OCI-LY1 (cell line): ENCODE measurements around the gene CHADL.

Experiments used
- H2AFZ ChIP-seq: fragments of 200-600 bp; sonication (generic), shearing (Covaris generic); 2 replicates; pipeline ENCODE4 v1.6.0; 2014; ENCODE audit warnings: antibody characterized with exemption, mild to moderate bottlenecking, low read length
- H3F3A ChIP-seq: fragments of 200-600 bp; sonication (generic), shearing (Covaris generic); 2 replicates; pipeline ENCODE4 v1.6.0; 2014; ENCODE audit warnings: mild to moderate bottlenecking, antibody characterized with exemption, low read length, moderate library complexity; ENCODE audit not compliant: insufficient read depth
- H3K27ac ChIP-seq: fragments of 200-600 bp; sonication (generic); 2 replicates; pipeline ENCODE4 v1.5.1; 2014; ENCODE audit warnings: low read length, mixed run types, mild to moderate bottlenecking, low read depth; ENCODE audit not compliant: poor library complexity, severe bottlenecking
- H3K27me3 ChIP-seq: fragments of 200-600 bp; sonication (generic); 2 replicates; pipeline ENCODE4 v1.6.0; 2014; ENCODE audit warnings: antibody characterized with exemption, mild to moderate bottlenecking, low read length, moderate library complexity; ENCODE audit not compliant: insufficient read depth
- H3K36me3 ChIP-seq: fragments of 200-600 bp; sonication (generic); 2 replicates; pipeline ENCODE4 v1.6.1; 2014; ENCODE audit warnings: mild to moderate bottlenecking, antibody characterized with exemption, low read length, moderate library complexity, mixed read lengths; ENCODE audit not compliant: insufficient read depth
- H3K4me1 ChIP-seq: fragments of 200-600 bp; sonication (generic); 2 replicates; pipeline ENCODE4 v1.5.1; 2014; ENCODE audit warnings: mild to moderate bottlenecking, low read length, moderate library complexity; ENCODE audit not compliant: insufficient read depth, severe bottlenecking
- H3K4me2 ChIP-seq: fragments of 200-600 bp; sonication (generic), shearing (Covaris generic); 2 replicates; pipeline ENCODE4 v1.6.1; 2014; ENCODE audit warnings: low read length
- H3K4me3 ChIP-seq: fragments of 200-600 bp; sonication (generic); 2 replicates; pipeline ENCODE4 v1.5.1; 2014; ENCODE audit warnings: low read length, low read depth, mild to moderate bottlenecking, mixed read lengths; ENCODE audit not compliant: poor library complexity, severe bottlenecking
- H3K79me2 ChIP-seq: fragments of 200-600 bp; shearing (Covaris generic); 2 replicates; pipeline ENCODE4 v1.6.1; 2016; ENCODE audit warnings: mixed run types, low read length, mixed read lengths; ENCODE audit not compliant: insufficient read depth
- H3K9ac ChIP-seq: fragments of 200-600 bp; sonication (generic), shearing (Covaris generic); 2 replicates; pipeline ENCODE4 v1.6.1; 2014; ENCODE audit warnings: mild to moderate bottlenecking, low read length, mixed read lengths
- H3K9me2 ChIP-seq: fragments of 200-600 bp; sonication (generic), shearing (Covaris generic); 2 replicates; pipeline ENCODE4 v1.6.1; 2014; ENCODE audit warnings: low read depth, mild to moderate bottlenecking, low read length, mixed read lengths
- H3K9me3 ChIP-seq: fragments of 200-600 bp; shearing (Covaris generic); 2 replicates; pipeline ENCODE4 v1.6.1; 2014; ENCODE audit warnings: low read length, mixed read lengths
- H4K20me1 ChIP-seq: fragments of 200-600 bp; sonication (generic), shearing (Covaris generic); 2 replicates; pipeline ENCODE4 v1.6.0; 2016; ENCODE audit warnings: mild to moderate bottlenecking, low read length; ENCODE audit not compliant: insufficient read depth
- EZH2 ChIP-seq: fragments of 200-600 bp; sonication (generic), shearing (Covaris generic); IDR thresholded peaks from 2 replicates; pipeline ENCODE4 v1.8.0; 2017; ENCODE audit warnings: borderline replicate concordance, mixed run types, mild to moderate bottlenecking, antibody characterized with exemption, low read length, moderate library complexity, mixed read lengths
- TF ChIP-seq, protein P1 (sequence below): fragments of 200-600 bp; sonication (generic), shearing (Covaris generic); IDR thresholded peaks from 2 replicates; pipeline ENCODE4 v1.5.1; 2017; ENCODE audit warnings: mild to moderate bottlenecking, antibody characterized with exemption, low read length, moderate library complexity, mixed read lengths

CHADL gene

DNA sequence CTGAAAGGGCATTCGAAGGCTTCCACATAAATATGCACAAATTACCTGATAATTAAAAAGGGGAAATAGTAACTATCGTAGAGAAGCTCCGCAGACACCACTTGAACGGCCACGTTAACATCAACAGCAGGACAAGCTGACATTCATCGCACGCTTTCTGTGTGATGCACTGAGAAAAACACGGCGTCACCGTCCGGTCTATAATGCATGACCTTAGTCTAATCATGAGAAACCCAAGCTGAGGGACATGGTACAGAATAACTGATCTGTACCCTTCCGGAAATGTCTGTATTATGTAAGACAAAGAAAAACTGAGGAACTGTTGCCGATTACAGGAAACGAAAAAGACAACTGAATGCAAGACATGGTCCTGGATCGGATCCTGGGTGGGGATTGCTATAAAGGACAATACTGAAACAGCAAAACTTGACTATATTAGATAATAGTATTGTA, 45.9 kb upstream of the CHADL start:
- Histone ChIP-seq H3K27me3 (no peaks in the 10 kb centered on the region), H3K27ac (peak overlapping the region; percentile 85), H3F3A (no peaks in the 10 kb centered on the region), H3K4me2 (peak overlapping the region; percentile 85), H3K4me3 (peak overlapping the region; percentile 78), H3K4me1 (peaks cover 17% of the 10 kb centered on the region), H3K9me3 (no peaks in the 10 kb centered on the region), H3K79me2 (peaks cover 25% of the 10 kb centered on the region), H3K9me2 (no peaks in the 10 kb centered on the region), H4K20me1 (no peaks in the 10 kb centered on the region), H2AFZ (peak overlapping the region; percentile 61), H3K9ac (peak overlapping the region; percentile 78), H3K36me3 (peaks cover 26% of the 10 kb centered on the region)
- TF ChIP-seq, protein P1, sequence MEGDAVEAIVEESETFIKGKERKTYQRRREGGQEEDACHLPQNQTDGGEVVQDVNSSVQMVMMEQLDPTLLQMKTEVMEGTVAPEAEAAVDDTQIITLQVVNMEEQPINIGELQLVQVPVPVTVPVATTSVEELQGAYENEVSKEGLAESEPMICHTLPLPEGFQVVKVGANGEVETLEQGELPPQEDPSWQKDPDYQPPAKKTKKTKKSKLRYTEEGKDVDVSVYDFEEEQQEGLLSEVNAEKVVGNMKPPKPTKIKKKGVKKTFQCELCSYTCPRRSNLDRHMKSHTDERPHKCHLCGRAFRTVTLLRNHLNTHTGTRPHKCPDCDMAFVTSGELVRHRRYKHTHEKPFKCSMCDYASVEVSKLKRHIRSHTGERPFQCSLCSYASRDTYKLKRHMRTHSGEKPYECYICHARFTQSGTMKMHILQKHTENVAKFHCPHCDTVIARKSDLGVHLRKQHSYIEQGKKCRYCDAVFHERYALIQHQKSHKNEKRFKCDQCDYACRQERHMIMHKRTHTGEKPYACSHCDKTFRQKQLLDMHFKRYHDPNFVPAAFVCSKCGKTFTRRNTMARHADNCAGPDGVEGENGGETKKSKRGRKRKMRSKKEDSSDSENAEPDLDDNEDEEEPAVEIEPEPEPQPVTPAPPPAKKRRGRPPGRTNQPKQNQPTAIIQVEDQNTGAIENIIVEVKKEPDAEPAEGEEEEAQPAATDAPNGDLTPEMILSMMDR: no peak
- no peak for TF ChIP-seq EZH2

DNA sequence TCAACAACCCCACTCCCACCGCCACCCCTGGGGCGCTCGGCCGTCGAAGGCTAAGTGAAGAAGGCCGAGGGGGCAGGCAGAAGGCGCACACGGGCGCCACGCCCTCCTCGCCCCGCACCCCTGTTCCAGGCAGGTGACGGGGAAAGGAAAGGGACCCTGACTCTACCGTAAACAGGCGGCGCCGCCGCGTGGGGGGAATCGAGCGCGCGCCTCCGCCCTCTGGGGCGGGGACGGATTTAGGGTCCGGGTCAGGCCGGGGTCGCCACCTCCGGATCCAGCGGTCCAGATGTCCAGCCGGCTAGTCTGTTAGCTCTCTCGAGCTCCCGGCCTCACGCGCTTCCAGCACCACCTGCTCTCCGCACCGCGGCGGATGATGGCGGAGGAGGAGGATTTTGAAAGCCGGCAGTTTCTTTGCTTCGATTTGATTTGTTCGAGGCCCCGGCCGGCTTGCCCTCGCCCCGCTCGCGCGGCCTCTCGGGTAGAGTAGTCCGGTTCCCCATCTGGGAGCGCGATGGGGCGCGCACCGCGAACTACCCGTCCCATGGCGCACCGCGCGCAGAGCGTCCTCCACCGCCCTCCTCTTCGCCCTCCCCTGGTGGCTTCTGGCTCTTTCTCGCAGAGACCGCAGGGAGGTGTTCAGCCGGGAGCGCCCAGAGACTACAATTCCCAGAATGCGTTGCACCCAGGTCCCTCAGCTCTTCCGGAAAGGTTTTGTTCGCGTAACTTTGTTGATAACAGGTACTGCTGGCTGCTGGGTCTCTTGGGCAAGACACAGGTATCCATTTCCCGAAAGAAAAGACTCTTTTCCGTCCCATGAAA, 45.3 kb upstream of the CHADL start, which contains the start of gene RANGAP1:
Gene RANGAP1 (minus strand): TSS at position 368 of the 819 bp plus-strand sequence. CDS start 5,143 bp downstream, outside the sequence.
- Histone ChIP-seq H3K27me3 (no peaks in the 10 kb centered on the region), H3K4me1 (peaks cover 17% of the 10 kb centered on the region), H3K4me2 (peak within 1 kb of the TSS; percentile 85), H3K9me2 (no peaks in the 10 kb centered on the region), H3K9me3 (no peaks in the 10 kb centered on the region), H3K36me3 (peaks cover 33% of the 10 kb centered on the region), H2AFZ (peak within 1 kb of the TSS; percentile 61), H3F3A (no peaks in the 10 kb centered on the region), H3K79me2 (peaks cover 25% of the 10 kb centered on the region), H3K27ac (peak within 1 kb of the TSS; percentile 85), H3K9ac (peak within 1 kb of the TSS; percentile 78), H3K4me3 (peak within 1 kb of the TSS; percentile 78), H4K20me1 (no peaks in the 10 kb centered on the region)
- TF ChIP-seq EZH2: no peak

DNA sequence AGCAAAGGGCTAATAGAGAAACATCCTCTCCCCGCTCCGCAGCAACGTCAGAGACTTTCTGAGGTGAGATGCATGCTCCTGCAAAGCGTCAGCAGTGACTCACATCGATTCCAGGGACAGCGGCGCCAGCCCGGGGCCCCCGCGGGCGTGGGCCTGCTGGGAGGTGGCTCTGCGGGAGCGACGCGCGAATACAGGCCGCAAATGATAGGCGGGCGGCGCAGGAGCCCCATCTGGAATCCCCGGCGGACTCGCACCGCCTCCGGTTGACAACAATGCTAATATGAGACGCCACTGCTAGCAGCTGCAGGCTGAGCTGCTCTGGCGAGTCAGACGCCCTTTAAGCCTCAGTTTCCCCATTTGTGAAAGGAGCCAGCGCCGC, 44.7 kb upstream of the CHADL start:
- peak overlapping the region; percentile 78 for H3K9ac ChIP-seq
- TF ChIP-seq EZH2: no peak
- TF ChIP-seq, protein P1: no peak
- peaks cover 39% of the 10 kb centered on the region for H3K36me3 ChIP-seq
- peaks cover 17% of the 10 kb centered on the region for H3K4me1 ChIP-seq
- no peaks in the 10 kb centered on the region for H3K9me2 ChIP-seq
- H3F3A ChIP-seq: no peaks in the 10 kb centered on the region
- peaks cover 25% of the 10 kb centered on the region for H3K79me2 ChIP-seq
- H2AFZ ChIP-seq: no peak overlapping the region
- no peaks in the 10 kb centered on the region for H3K9me3 ChIP-seq
- no peaks in the 10 kb centered on the region for H3K27me3 ChIP-seq
- H4K20me1 ChIP-seq: no peaks in the 10 kb centered on the region
- peak overlapping the region; percentile 78 for H3K4me3 ChIP-seq
- peak overlapping the region; percentile 77 for H3K4me2 ChIP-seq
- H3K27ac ChIP-seq: peak overlapping the region; percentile 22
